ENCODE results near the gene EVI5. TPM values are rescaled to one million over a fixed set of nuclear protein-coding genes. Genes with fewer than 3 reads are reported as not detected.

EVI5 gene
- total and polyA plus RNA-seq, 7 donors, result 4.5 to 53.5 (median 39.9) TPM

DNA sequence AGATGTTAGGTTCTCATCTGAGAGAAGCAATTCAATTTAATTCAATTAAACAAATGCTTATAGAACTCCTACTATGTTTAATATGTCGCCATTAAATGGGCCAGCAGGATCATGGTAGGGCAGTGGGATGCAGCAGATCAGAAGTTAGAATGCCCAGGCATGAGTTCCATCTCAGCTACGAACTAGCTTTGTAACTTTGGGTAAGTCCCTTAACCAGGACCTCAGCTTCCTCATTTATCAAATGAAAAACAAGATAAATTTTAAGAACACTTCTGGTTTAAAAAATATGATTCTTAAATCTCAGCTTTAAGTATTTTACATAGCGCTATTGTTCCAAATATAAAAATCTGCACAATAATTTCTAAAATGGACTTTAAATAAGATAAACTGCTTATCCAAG, 230.7 kb downstream of the EVI5 start:
- no peak overlapping the region for H3K4me3 ChIP-seq
- no peak for TF ChIP-seq POLR2AphosphoS5 (IDR thresholded peaks at IDR 0.05)
- no peak for TF ChIP-seq EP300 (IDR thresholded peaks at IDR 0.05)
- TF ChIP-seq, protein P1, sequence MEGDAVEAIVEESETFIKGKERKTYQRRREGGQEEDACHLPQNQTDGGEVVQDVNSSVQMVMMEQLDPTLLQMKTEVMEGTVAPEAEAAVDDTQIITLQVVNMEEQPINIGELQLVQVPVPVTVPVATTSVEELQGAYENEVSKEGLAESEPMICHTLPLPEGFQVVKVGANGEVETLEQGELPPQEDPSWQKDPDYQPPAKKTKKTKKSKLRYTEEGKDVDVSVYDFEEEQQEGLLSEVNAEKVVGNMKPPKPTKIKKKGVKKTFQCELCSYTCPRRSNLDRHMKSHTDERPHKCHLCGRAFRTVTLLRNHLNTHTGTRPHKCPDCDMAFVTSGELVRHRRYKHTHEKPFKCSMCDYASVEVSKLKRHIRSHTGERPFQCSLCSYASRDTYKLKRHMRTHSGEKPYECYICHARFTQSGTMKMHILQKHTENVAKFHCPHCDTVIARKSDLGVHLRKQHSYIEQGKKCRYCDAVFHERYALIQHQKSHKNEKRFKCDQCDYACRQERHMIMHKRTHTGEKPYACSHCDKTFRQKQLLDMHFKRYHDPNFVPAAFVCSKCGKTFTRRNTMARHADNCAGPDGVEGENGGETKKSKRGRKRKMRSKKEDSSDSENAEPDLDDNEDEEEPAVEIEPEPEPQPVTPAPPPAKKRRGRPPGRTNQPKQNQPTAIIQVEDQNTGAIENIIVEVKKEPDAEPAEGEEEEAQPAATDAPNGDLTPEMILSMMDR (IDR thresholded peaks at IDR 0.05), result no peak
- TF ChIP-seq POLR2A (IDR thresholded peaks at IDR 0.05), result no peak
- peaks cover 0 to 5% (median 1%) of the 10 kb centered on the region in 4 donors for H3K36me3 ChIP-seq
- intact Hi-C loops (cut with DNase I), result no loop called here
- H3K27me3 ChIP-seq, result no peaks in the 10 kb centered on the region
- H3K4me1 ChIP-seq, result no peaks in the 10 kb centered on the region
- no peak overlapping the region for H3K27ac ChIP-seq
- DNase-seq, result no peak
- H3K9me3 ChIP-seq, result no peaks in the 10 kb centered on the region
- 91 to 95% methylated on average over 3 of the region's 3 CpGs for WGBS, 2 donors

DNA sequence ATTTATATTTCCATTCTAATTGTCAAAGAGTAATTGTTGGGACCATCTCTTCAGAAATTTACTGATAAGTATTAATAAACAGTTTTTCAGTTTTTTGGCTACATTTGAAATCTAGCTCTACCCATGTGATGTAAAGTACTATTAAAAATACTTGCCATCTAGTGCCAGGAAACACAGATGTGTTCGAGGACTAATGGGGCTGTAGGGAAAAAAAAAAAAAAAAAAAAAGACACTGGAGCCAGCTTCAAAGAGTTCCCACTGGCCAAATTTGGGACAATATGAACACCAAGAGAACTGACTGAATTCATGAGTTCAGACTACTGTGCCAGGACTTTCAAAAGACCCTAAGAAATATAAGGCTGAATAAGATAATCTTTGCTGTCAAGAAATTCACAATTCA, 233.0 kb downstream of the EVI5 start:
- Histone ChIP-seq H3K27me3 (no peaks in the 10 kb centered on the region), H3K4me1 (no peaks in the 10 kb centered on the region), H3K4me3 (no peak overlapping the region), H3K9me3 (no peaks in the 10 kb centered on the region), H3K27ac (no peak overlapping the region), H3K36me3 (peaks cover 0 to 5% (median 1%) of the 10 kb centered on the region in 4 donors)
- DNase-seq, result no peak
- TF ChIP-seq POLR2AphosphoS5 (IDR thresholded peaks at IDR 0.05), result no peak
- intact Hi-C loops (cut with DNase I), result no loop called here
- 56 to 77% methylated on average over 1 of the region's 1 CpG for WGBS, 2 donors

DNA sequence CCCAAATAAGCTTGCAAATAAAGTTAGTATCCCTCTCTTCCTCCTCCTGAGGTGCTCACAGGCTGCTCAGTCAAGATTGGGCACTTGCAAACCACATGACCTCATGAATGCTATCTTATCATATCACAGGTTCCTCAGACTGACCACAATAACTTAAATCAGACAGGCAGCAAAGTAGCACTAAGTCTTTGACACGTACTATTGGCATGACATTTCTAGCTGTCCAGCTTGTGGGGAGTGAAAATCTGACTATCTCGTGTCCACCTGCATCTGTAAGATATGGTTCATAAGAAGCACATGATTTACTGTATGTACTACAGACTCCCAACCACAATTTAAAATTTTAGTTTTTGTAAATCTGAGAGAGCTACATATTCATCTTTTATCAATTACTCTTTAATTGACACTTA, 240.1 kb downstream of the EVI5 start:
- intact Hi-C loops (cut with DNase I), result no loop called here
- no peaks in the 10 kb centered on the region for H3K4me1 ChIP-seq
- peaks cover 0 to 5% (median 2%) of the 10 kb centered on the region in 4 donors for H3K36me3 ChIP-seq
- TF ChIP-seq POLR2A (IDR thresholded peaks at IDR 0.05) (no peak), EP300 (IDR thresholded peaks at IDR 0.05) (no peak), POLR2AphosphoS5 (IDR thresholded peaks at IDR 0.05) (no peak)
- TF ChIP-seq, protein P1 (IDR thresholded peaks at IDR 0.05), result no peak
- no peak overlapping the region for H3K4me3 ChIP-seq
- no peaks in the 10 kb centered on the region for H3K9me3 ChIP-seq
- H3K27ac ChIP-seq, result no peak overlapping the region
- no peaks in the 10 kb centered on the region for H3K27me3 ChIP-seq
- no peak for DNase-seq
- 87 to 92% methylated on average over 2 of the region's 2 CpGs for WGBS, 2 donors

DNA sequence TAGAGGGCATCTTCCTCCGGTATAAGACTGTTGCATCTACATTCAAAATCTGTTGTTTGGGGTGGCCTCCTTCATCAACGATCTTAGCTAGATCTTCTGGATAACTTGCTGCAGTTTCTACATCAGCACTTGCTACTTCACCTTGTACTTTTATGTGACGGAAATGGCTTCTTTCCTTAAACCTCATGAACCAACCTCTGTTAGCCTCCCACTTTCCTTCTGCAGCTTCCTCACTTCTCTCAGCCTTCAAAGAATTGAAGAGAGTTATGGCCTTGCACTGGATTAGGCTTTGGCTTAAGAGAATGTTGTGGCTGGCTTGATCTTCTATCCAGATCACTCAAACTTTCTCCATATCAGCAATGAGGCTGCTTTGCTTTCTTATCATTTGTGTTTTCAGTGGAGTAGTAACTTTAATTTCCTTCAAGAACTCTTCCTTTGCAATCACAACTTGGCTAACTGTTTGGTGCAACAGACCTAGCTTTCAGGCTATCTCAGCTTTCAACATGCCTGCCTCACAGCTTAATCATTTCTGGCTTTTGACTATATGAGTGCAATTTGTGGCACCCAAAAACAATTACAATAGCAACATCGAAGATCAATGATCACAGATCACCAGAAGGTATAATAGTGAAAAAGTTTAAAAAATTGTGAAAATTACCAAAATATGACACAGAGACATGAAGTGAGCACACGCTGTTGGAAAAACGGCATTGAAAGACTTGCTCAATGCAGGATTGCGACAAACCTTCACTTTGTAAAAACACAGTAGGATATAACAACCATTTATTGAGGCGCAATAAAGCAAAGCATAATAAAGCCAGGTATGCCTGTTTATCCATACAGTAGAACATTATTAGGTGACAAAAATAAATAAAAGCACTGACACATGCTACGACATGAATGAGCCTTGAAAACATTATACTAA, 241.5 kb downstream of the EVI5 start:
- intact Hi-C loops (cut with DNase I), result no loop called here
- no peak overlapping the region for H3K4me3 ChIP-seq
- peaks cover 0 to 5% (median 2%) of the 10 kb centered on the region in 4 donors for H3K36me3 ChIP-seq
- H3K9me3 ChIP-seq, result no peaks in the 10 kb centered on the region
- no peak for TF ChIP-seq POLR2AphosphoS5 (IDR thresholded peaks at IDR 0.05)
- TF ChIP-seq, protein P1 (IDR thresholded peaks at IDR 0.05), result no peak
- no peak for TF ChIP-seq POLR2A (IDR thresholded peaks at IDR 0.05)
- TF ChIP-seq EP300 (IDR thresholded peaks at IDR 0.05), result no peak
- DNase-seq, result no peak
- H3K4me1 ChIP-seq, result no peaks in the 10 kb centered on the region
- H3K27me3 ChIP-seq, result no peaks in the 10 kb centered on the region
- no peak overlapping the region for H3K27ac ChIP-seq
- 90 to 92% methylated on average over 9 of the region's 9 CpGs for WGBS, 2 donors

DNA sequence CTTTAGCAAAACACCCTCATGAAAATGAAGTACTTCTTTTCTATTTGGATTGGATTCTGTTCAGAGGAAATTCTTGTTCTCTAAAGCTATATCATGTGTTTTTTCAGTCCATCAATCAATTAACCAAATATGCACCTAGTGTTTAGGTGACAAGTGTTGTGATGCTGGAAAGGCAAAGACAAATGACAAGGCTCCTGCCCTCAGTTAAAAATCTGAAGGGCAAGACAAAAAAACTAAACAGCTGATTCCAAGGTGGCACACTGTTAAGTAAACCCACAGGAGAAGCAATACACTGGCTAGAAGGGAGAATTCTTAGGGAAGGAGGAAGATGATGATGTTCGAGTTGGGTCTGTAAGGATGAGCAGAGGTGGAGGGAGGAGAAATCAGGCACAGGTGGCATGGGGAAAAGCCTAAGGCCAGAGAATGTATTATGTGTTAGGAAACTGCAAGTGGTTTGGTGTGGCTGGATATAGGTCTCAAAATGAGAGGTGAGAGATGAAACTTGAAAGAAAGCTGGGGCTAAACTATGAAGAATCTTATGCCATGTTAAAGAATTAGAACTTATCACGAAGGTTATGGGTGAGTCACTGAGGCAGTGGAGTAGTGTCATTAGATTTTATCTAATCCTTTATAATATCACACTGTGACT, 246.4 kb downstream of the EVI5 start:
- TF ChIP-seq POLR2AphosphoS5 (IDR thresholded peaks at IDR 0.05) (no peak), POLR2A (IDR thresholded peaks at IDR 0.05) (no peak), EP300 (IDR thresholded peaks at IDR 0.05) (no peak)
- TF ChIP-seq, protein P1 (IDR thresholded peaks at IDR 0.05), result no peak
- Histone ChIP-seq H3K4me1 (no peaks in the 10 kb centered on the region), H3K27me3 (no peaks in the 10 kb centered on the region), H3K4me3 (no peak overlapping the region), H3K27ac (no peak overlapping the region), H3K9me3 (no peaks in the 10 kb centered on the region), H3K36me3 (peaks cover 0 to 5% (median 2%) of the 10 kb centered on the region in 4 donors)
- intact Hi-C loops (cut with DNase I), result no loop called here
- 76 to 88% methylated on average over 2 of the region's 2 CpGs for WGBS, 2 donors
- no peak for DNase-seq

Data from sigmoid colon (tissue), 7 donors.